Immature natural killer cell (primary cell): ENCODE results near the gene PWP1. TPM values are rescaled to one million over a fixed set of nuclear protein-coding genes. Genes with fewer than 3 reads are reported as not detected.

ENCODE experiments used
- DNase-seq, 3 donors: peaks; one replicate each; pipeline ENCODE4 v3.0.0; 2022; ENCODE audit warnings: mixed read lengths in 1 of 3
- H3K27ac Mint-ChIP-seq, 6 donors: one replicate each; pipeline ENCODE4 v1.8.0; 2020; ENCODE audit warnings: mixed read lengths in 6 of 6, mild to moderate bottlenecking in 5 of 6, inconsistent platforms in 4 of 6, moderate library complexity in 3 of 6
- H3K27me3 Mint-ChIP-seq, 3 donors: one replicate each; pipeline ENCODE4 v1.8.0; 2020 to 2021; ENCODE audit warnings: low read depth in 3 of 3, mild to moderate bottlenecking in 3 of 3, mixed read lengths in 3 of 3, moderate library complexity in 3 of 3, inconsistent platforms in 1 of 3
- H3K36me3 Mint-ChIP-seq, 3 donors: one replicate each; pipeline ENCODE4 v1.8.0; 2020; ENCODE audit warnings: mixed read lengths in 3 of 3, inconsistent platforms in 2 of 3, mild to moderate bottlenecking in 2 of 3
- H3K4me1 Mint-ChIP-seq, 2 donors: one replicate each; pipeline ENCODE4 v1.8.0; 2020; ENCODE audit warnings: inconsistent platforms in 2 of 2, mild to moderate bottlenecking in 2 of 2, mixed read lengths in 2 of 2, moderate library complexity in 1 of 2
- H3K4me3 Mint-ChIP-seq, 5 donors: one replicate each; pipeline ENCODE4 v1.8.0; 2020; ENCODE audit warnings: mild to moderate bottlenecking in 5 of 5, mixed read lengths in 5 of 5, inconsistent platforms in 3 of 5, moderate library complexity in 3 of 5
- H3K9me3 Mint-ChIP-seq, 6 donors: one replicate each; pipeline ENCODE4 v1.8.0; 2020; ENCODE audit warnings: mild to moderate bottlenecking in 6 of 6, mixed read lengths in 6 of 6, inconsistent platforms in 4 of 6, moderate library complexity in 3 of 6
- polyA plus RNA-seq, 3 donors: library from polyadenylated mRNA; unstranded; fragments of 300-500 nt; fragmentation: Illumina TruSeq; gene quantifications; one replicate each; pipeline ENCODE4 v1.2.3, GENCODE V29; 2021

PWP1 gene
- 10 to 100 TPM; 65.3 to 90.6 (median 70.0) TPM for polyA plus RNA-seq

- peaks cover 6 to 8% (median 7%) of the 10 kb centered on the region in 3 donors for H3K27me3 Mint-ChIP-seq
- H3K27ac Mint-ChIP-seq = peak within 1 kb of the TSS; percentile 94 to 98 (median 96)
- H3K9me3 Mint-ChIP-seq = no peaks in the 10 kb centered on the region
- peak; percentile 95 to 96 (median 95) for DNase-seq
- peaks cover 7 to 21% (median 14%) of the 10 kb centered on the region in 3 donors for H3K36me3 Mint-ChIP-seq
- H3K4me3 Mint-ChIP-seq = peak within 1 kb of the TSS; percentile 95 to 99 (median 98)
- peaks cover 31 to 42% of the 10 kb centered on the region in 2 donors for H3K4me1 Mint-ChIP-seq
Measured at GRCh38 chr12:107685360-107686248, at the start of gene PWP1. TSS of gene PWP1 (plus strand) at chr12:107685799. CDS start at chr12:107685900, 101 bp downstream.

GRCh38 chr12:107641154-107641553 is 44.4 kb upstream of the PWP1 start:
- Mint-ChIP-seq H3K4me3 (no peak overlapping the region), H3K9me3 (no peaks in the 10 kb centered on the region), H3K27me3 (peaks cover 0 to 5% (median 0%) of the 10 kb centered on the region in 3 donors), H3K27ac (no peak overlapping the region), H3K36me3 (peaks cover 0 to 7% (median 0%) of the 10 kb centered on the region in 3 donors), H3K4me1 (no peaks in the 10 kb centered on the region)
- no peak for DNase-seq

GRCh38 chr12:107642240-107642639 is 43.4 kb upstream of the PWP1 start:
- no peak overlapping the region for H3K4me3 Mint-ChIP-seq
- H3K9me3 Mint-ChIP-seq = no peaks in the 10 kb centered on the region
- peaks cover 0 to 5% (median 0%) of the 10 kb centered on the region in 3 donors for H3K27me3 Mint-ChIP-seq
- H3K36me3 Mint-ChIP-seq = peaks cover 0 to 7% (median 0%) of the 10 kb centered on the region in 3 donors
- no peak overlapping the region for H3K27ac Mint-ChIP-seq
- no peak for DNase-seq
- no peaks in the 10 kb centered on the region for H3K4me1 Mint-ChIP-seq

- H3K27me3 Mint-ChIP-seq = peaks cover 0 to 2% (median 0%) of the 10 kb centered on the region in 3 donors
- no peaks in the 10 kb centered on the region for H3K4me1 Mint-ChIP-seq
- peaks cover 0 to 7% (median 0%) of the 10 kb centered on the region in 3 donors for H3K36me3 Mint-ChIP-seq
- no peak for DNase-seq
- no peaks in the 10 kb centered on the region for H3K9me3 Mint-ChIP-seq
- H3K4me3 Mint-ChIP-seq = no peak overlapping the region
- H3K27ac Mint-ChIP-seq = no peak overlapping the region
Measured at GRCh38 chr12:107645630-107646333, 39.8 kb upstream of the PWP1 start.

- DNase-seq = no peak
- H3K4me1 Mint-ChIP-seq = no peaks in the 10 kb centered on the region
- no peak overlapping the region for H3K27ac Mint-ChIP-seq
- no peaks in the 10 kb centered on the region for H3K27me3 Mint-ChIP-seq
- no peaks in the 10 kb centered on the region for H3K9me3 Mint-ChIP-seq
- no peak overlapping the region for H3K4me3 Mint-ChIP-seq
- peaks cover 0 to 7% (median 0%) of the 10 kb centered on the region in 3 donors for H3K36me3 Mint-ChIP-seq
Measured at GRCh38 chr12:107646436-107646835, 39.2 kb upstream of the PWP1 start.

- no peak overlapping the region for H3K27ac Mint-ChIP-seq
- no peak overlapping the region for H3K4me3 Mint-ChIP-seq
- no peaks in the 10 kb centered on the region for H3K36me3 Mint-ChIP-seq
- no peaks in the 10 kb centered on the region for H3K9me3 Mint-ChIP-seq
- H3K27me3 Mint-ChIP-seq = no peaks in the 10 kb centered on the region
- DNase-seq = no peak
- H3K4me1 Mint-ChIP-seq = no peaks in the 10 kb centered on the region
Measured at GRCh38 chr12:107649661-107650061, 35.9 kb upstream of the PWP1 start.

- Mint-ChIP-seq H3K4me1 (no peaks in the 10 kb centered on the region), H3K4me3 (no peak overlapping the region), H3K27me3 (no peaks in the 10 kb centered on the region), H3K36me3 (no peaks in the 10 kb centered on the region), H3K27ac (peak overlapping the region in 1 of 6 donors; percentile 65), H3K9me3 (no peaks in the 10 kb centered on the region)
- no peak for DNase-seq
Measured at GRCh38 chr12:107650977-107651376, 34.6 kb upstream of the PWP1 start.

- Mint-ChIP-seq H3K27ac (peak overlapping the region in 1 of 6 donors; percentile 76), H3K9me3 (no peaks in the 10 kb centered on the region), H3K4me3 (no peak overlapping the region), H3K4me1 (no peaks in the 10 kb centered on the region), H3K27me3 (no peaks in the 10 kb centered on the region), H3K36me3 (no peaks in the 10 kb centered on the region)
- DNase-seq = no peak
Measured at GRCh38 chr12:107651571-107652449, 33.8 kb upstream of the PWP1 start.

GRCh38 chr12:107653519-107653918 is 32.1 kb upstream of the PWP1 start:
- no peaks in the 10 kb centered on the region for H3K36me3 Mint-ChIP-seq
- H3K4me1 Mint-ChIP-seq = no peaks in the 10 kb centered on the region
- no peaks in the 10 kb centered on the region for H3K9me3 Mint-ChIP-seq
- H3K4me3 Mint-ChIP-seq = no peak overlapping the region
- H3K27me3 Mint-ChIP-seq = no peaks in the 10 kb centered on the region
- H3K27ac Mint-ChIP-seq = no peak overlapping the region
- DNase-seq = no peak

GRCh38 chr12:107654873-107655272 is 30.7 kb upstream of the PWP1 start:
- H3K9me3 Mint-ChIP-seq = no peaks in the 10 kb centered on the region

GRCh38 chr12:107655281-107656065 is 30.1 kb upstream of the PWP1 start:
- Mint-ChIP-seq H3K4me3 (no peak overlapping the region), H3K4me1 (no peaks in the 10 kb centered on the region), H3K36me3 (no peaks in the 10 kb centered on the region), H3K9me3 (no peaks in the 10 kb centered on the region), H3K27ac (no peak overlapping the region), H3K27me3 (peaks cover 0 to 2% (median 0%) of the 10 kb centered on the region in 3 donors)
- no peak for DNase-seq

More at GRCh38 chr12:107654873-107655272, 30.7 kb upstream of the PWP1 start:
- H3K27ac Mint-ChIP-seq = no peak overlapping the region
- no peak overlapping the region for H3K4me3 Mint-ChIP-seq
- DNase-seq = no peak
- H3K36me3 Mint-ChIP-seq = no peaks in the 10 kb centered on the region
- no peaks in the 10 kb centered on the region for H3K4me1 Mint-ChIP-seq
- peaks cover 0 to 2% (median 0%) of the 10 kb centered on the region in 3 donors for H3K27me3 Mint-ChIP-seq

GRCh38 chr12:107656302-107656701 is 29.3 kb upstream of the PWP1 start:
- Mint-ChIP-seq H3K27ac (no peak overlapping the region), H3K4me3 (no peak overlapping the region), H3K36me3 (no peaks in the 10 kb centered on the region), H3K27me3 (peaks cover 0 to 2% (median 0%) of the 10 kb centered on the region in 3 donors), H3K9me3 (no peaks in the 10 kb centered on the region), H3K4me1 (no peaks in the 10 kb centered on the region)
- no peak for DNase-seq

GRCh38 chr12:107657133-107657532 is 28.5 kb upstream of the PWP1 start:
- Mint-ChIP-seq H3K36me3 (no peaks in the 10 kb centered on the region), H3K4me1 (no peaks in the 10 kb centered on the region), H3K4me3 (no peak overlapping the region), H3K27me3 (peaks cover 0 to 2% (median 0%) of the 10 kb centered on the region in 3 donors), H3K27ac (no peak overlapping the region), H3K9me3 (no peaks in the 10 kb centered on the region)
- DNase-seq = no peak
